Measurements from ENCODE around the gene PCDHB5. TPM values are rescaled to one million over a fixed set of nuclear protein-coding genes. Genes with fewer than 3 reads are reported as not detected.
"Not testable (repeated sequence)": the region's sequence is repeated elsewhere in the genome, so short reads cannot be mapped to it uniquely, and the experiment has no call there.

Gene PCDHB5
- total RNA-seq, 2 donors from 2014 or later = 0.31 to 0.56 TPM

DNA sequence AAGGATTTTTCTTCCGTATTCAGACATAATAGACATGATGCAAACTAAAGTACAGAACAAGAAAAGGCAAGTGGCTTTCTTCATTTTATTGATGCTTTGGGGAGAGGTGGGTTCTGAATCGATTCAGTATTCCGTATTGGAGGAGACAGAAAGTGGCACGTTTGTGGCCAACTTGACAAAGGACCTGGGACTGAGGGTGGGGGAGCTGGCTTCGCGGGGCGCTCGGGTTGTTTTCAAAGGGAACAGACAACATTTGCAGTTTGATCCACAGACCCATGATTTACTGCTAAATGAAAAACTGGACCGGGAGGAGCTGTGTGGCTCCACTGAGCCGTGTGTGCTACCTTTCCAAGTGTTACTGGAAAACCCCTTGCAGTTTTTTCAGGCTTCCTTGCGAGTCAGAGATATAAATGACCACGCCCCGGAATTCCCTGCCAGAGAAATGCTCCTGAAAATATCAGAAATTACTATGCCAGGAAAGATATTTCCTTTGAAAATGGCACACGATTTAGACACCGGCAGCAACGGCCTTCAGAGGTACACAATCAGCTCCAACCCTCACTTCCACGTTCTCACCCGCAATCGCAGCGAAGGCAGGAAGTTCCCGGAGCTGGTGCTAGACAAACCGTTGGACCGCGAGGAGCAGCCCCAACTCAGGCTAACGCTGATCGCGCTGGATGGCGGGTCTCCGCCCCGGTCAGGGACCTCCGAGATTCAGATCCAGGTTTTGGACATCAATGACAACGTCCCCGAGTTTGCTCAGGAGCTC is 15.4 kb downstream of the PCDHB5 start:
- intact Hi-C loops (cut with DNase I, micrococcal nuclease) = no loop called here
- DNase-seq = no peak
- no peak for ATAC-seq

DNA sequence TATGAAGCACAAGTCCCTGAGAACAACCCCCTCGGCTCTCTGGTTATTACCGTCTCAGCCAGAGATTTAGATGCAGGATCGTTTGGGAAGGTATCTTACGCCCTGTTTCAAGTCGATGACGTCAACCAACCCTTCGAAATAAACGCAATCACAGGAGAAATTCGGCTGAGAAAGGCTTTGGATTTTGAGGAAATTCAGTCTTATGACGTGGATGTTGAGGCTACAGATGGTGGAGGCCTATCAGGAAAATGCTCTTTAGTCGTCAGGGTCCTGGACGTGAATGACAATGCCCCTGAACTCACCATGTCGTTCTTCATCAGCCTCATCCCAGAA is 16.0 kb downstream of the PCDHB5 start:
- no peak for DNase-seq
- intact Hi-C loops (cut with DNase I, micrococcal nuclease) = no loop called here

DNA sequence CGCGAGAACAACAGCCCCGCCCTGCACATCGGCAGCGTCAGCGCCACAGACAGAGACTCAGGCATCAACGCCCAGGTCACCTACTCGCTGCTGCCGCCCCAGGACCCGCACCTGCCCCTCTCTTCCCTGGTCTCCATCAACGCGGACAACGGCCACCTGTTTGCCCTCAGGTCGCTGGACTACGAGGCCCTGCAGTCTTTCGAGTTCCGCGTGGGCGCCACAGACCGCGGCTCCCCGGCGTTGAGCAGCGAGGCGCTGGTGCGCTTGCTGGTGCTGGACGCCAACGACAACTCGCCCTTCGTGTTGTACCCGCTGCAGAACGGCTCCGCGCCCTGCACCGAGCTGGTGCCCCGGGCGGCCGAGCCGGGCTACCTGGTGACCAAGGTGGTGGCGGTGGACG is 16.6 kb downstream of the PCDHB5 start:
- intact Hi-C loops (cut with DNase I, micrococcal nuclease); ATAC-seq; DNase-seq: not testable (repeated sequence)

More for the DNA sequence above, 16.0 kb downstream of the PCDHB5 start:
- ATAC-seq = no peak

DNA sequence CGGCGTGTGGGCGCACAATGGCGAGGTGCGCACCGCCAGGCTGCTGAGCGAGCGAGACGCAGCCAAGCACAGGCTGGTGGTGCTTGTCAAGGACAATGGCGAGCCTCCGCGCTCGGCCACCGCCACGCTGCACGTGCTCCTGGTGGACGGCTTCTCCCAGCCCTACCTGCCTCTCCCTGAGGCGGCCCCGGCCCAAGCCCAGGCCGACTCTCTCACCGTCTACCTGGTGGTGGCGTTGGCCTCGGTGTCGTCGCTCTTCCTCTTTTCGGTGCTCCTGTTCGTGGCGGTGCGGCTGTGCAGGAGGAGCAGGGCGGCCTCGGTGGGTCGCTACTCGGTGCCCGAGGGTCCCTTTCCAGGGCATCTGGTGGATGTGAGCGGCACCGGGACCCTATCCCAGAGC is 17.1 kb downstream of the PCDHB5 start:
- ATAC-seq; intact Hi-C loops (cut with DNase I, micrococcal nuclease); DNase-seq: not testable (repeated sequence)

DNA sequence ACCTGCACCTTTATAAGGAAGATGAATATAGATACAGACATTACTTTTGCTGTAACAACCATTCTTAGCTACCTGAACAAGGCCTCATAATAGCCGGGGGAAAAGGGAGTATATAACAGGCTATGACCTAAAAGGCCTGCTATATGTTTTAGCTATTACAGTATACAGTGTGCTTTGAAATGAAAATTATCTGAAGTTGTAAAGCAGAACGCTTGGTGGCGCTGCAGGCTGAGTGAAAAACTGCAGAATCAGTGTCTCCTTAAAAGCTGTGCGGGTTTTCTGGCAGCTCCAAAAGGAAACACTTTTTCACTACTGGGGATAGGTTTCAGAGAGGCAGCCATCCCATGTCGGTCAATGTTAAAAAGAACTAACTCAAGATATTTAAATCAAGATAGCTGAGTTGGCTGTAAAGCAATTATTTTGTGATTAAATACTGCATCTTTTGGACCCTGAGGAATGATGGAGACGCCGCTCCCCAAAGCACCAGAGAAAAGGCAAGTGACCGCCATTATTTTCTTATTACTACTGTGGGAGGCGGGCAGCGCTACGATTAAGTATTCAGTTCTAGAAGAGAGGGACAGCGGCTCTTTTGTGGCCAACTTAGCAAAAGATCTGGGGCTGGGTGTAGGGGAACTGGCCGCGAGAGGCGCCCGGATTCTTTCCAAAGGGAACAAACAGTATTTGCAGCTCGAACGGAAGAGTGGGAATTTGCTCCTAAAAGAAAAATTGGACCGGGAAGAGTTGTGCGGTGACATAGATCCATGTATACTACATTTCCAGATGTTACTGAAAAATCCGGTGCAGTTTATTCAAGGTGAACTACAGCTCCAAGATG is 20.8 kb downstream of the PCDHB5 start:
- ATAC-seq (no peak), DNase-seq (no peak)
- intact Hi-C loops (cut with DNase I, micrococcal nuclease) = no loop called here

DNA sequence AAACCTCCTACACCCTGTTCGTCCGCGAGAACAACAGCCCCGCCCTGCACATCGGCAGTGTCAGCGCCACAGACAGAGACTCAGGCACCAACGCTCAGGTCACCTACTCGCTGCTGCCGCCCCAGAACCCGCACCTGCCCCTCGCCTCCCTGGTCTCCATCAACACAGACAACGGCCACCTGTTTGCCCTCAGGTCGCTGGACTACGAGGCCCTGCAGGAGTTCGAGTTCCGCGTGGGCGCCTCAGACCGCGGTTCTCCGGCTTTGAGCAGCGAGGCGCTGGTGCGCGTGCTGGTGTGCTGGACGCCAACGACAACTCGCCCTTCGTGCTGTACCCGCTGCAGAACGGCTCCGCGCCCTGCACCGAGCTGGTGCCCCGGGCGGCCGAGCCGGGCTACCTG is 22.4 kb downstream of the PCDHB5 start:
- ATAC-seq; DNase-seq; intact Hi-C loops (cut with DNase I, micrococcal nuclease): not testable (repeated sequence)

DNA sequence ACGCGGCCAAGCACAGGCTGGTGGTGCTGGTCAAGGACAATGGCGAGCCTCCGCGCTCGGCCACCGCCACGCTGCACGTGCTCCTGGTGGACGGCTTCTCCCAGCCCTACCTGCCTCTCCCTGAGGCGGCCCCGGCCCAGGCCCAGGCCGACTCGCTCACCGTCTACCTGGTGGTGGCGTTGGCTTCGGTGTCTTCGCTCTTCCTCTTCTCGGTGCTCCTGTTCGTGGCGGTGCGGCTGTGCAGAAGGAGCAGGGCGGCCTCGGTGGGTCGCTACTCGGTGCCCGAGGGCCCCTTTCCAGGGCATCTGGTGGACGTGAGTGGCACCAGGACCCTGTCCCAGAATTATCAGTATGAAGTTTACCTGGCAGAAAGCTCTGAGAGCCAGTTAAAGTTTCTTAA is 22.9 kb downstream of the PCDHB5 start:
- DNase-seq; intact Hi-C loops (cut with DNase I, micrococcal nuclease); ATAC-seq: not testable (repeated sequence)

DNA sequence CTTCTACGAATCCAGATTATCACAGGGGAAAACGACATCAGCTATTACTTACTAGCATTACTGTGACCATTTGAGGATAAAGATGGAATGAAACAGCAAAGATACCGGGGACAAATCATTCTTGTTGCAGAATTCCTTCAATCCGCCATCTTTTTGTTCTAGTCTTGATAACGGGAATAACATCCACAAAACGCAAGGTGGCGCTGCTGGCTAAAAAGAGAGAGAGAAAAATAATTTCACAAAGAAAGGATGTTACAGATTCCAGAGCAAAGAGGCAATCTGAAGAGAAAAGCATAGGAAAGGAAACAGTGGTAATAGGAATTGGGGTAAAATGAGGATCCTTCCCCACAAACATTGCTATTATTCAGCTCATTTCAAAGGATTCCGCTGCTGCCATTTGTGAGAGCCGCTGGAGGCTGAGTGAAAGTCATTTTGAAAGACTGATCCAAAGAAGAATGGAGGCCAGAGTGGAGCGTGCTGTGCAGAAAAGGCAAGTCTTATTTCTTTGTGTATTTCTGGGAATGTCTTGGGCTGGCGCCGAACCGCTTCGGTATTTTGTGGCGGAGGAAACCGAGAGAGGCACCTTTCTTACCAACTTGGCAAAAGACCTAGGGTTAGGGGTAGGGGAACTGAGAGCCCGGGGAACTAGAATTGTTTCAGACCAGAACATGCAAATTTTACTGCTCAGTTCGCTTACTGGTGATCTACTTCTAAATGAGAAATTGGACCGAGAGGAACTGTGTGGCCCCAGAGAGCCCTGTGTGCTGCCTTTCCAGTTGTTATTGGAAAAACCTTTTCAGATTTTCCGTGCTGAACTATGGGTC is 37.6 kb downstream of the PCDHB5 start, which contains the start of gene PCDHB7:
Gene PCDHB7 (plus strand): TSS at position 264 of the 824 bp plus-strand sequence. CDS start 192 bp downstream, at position 456.
- ATAC-seq (no peak), DNase-seq (no peak)
- intact Hi-C loops (cut with DNase I, micrococcal nuclease) = no loop called here

DNA sequence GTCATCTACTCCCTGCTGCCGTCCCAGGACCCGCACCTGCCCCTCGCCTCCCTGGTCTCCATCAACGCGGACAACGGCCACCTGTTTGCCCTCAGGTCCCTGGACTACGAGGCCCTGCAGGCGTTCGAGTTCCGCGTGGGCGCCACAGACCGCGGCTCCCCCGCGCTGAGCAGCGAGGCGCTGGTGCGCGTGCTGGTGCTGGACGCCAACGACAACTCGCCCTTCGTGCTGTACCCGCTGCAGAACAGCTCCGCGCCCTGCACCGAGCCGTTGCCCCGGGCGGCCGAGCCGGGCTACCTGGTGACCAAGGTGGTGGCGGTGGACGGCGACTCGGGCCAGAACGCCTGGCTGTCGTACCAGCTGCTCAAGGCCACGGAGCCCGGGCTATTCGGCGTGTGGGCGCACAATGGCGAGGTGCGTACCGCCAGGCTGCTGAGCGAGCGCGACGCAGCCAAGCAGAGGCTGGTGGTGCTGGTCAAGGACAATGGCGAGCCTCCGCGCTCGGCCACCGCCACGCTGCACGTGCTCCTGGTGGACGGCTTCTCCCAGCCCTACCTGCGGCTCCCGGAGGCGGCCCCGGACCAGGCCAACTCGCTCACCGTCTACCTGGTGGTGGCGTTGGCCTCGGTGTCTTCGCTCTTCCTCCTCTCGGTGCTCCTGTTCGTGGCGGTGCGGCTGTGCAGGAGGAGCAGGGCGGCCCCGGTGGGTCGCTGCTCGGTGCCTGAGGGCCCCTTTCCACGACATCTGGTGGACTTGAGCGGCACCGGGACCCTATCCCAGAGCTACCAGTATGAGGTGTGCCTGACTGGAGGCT is 39.5 kb downstream of the PCDHB5 start:
- DNase-seq; intact Hi-C loops (cut with DNase I, micrococcal nuclease); ATAC-seq: not testable (repeated sequence)

DNA sequence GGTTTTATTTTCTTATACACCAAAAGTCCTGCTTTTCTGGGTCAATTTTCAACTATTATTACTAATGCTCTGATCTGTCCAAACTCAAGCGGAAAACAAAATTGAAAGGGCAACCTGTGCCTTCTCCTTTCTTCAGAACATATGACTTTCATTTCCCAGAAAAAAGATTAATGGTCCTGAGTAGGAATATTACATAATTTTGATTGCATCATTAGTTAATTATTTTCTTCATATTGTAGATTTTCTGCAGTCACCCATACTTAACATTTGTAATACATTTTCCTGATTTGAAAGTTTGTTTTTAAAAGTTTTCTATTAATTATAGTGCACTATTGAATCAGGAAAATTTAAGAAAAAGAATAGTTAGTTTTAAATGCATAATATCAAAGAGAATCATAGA is 40.9 kb downstream of the PCDHB5 start:
- ATAC-seq (no peak), DNase-seq (no peak)
- intact Hi-C loops (cut with DNase I, micrococcal nuclease) = no loop called here

DNA sequence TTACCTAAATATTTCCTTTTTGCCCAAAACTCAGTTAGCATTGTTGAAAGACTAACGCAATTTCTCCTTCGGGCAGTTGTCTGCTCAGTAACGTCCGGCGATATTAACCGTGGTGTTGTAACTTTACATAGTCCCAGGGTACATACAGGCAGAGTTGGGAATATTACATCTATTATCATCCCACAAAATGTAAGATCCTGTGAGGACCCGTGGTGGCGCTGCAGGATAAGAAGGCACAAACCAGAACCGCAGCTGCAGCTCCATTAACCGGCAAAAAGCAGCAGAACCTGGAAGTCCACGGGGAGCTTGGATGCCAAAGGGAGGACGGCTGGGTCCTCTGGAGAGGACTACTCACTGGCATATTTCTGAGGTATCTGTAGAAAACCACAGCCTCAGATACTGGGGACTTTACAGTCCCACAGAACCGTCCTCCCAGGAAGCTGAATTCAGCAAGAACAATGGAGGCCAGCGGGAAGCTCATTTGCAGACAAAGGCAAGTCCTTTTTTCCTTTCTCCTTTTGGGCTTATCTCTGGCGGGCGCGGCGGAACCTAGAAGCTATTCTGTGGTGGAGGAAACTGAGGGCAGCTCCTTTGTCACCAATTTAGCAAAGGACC is 42.7 kb downstream of the PCDHB5 start, which contains the start of gene PCDHB8:
Gene PCDHB8 (plus strand): TSS at position 214 of the 615 bp plus-strand sequence. CDS start 245 bp downstream, at position 459.
- DNase-seq; intact Hi-C loops (cut with DNase I, micrococcal nuclease); ATAC-seq: not testable (repeated sequence)

DNA sequence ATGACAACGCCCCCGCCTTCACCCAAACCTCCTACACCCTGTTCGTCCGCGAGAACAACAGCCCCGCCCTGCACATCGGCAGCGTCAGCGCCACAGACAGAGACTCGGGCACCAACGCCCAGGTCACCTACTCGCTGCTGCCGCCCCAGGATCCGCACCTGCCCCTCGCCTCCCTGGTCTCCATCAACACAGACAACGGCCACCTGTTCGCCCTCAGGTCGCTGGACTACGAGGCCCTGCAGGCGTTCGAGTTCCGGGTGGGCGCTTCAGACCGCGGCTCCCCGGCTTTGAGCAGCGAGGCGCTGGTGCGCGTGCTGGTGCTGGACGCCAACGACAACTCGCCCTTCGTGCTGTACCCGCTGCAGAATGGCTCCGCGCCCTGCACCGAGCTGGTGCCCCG is 44.4 kb downstream of the PCDHB5 start:
- DNase-seq; intact Hi-C loops (cut with DNase I, micrococcal nuclease); ATAC-seq: not testable (repeated sequence)

DNA sequence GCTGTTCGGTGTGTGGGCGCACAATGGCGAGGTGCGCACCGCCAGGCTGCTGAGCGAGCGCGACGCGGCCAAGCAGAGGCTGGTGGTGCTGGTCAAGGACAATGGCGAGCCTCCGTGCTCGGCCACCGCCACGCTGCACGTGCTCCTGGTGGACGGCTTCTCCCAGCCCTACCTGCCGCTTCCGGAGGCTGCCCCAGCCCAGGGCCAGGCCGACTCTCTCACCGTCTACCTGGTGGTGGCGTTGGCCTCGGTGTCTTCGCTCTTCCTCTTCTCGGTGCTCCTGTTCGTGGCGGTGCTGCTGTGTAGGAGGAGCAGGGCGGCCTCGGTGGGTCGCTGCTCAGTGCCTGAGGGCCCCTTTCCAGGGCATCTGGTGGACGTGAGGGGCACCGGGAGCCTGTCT is 44.9 kb downstream of the PCDHB5 start:
- intact Hi-C loops (cut with DNase I, micrococcal nuclease); DNase-seq; ATAC-seq: not testable (repeated sequence)

DNA sequence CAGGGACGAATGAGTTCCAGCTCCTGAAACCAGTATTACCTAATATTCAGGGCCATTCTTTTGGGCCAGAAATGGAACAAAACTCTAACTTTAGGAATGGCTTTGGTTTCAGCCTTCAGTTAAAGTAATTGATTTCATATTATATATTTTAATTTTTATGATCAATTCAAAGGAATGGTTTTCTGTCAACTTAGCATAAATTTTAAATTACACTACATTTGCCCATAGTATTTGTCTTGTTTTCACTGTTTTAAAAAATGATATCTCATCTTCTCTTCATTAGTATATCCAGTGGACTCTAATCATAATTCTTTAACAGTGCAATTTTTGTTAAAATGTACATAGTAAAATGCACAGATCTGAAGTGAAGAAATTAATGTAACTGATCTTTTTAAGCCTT is 45.3 kb downstream of the PCDHB5 start:
- ATAC-seq (no peak), DNase-seq (no peak)
- intact Hi-C loops (cut with DNase I, micrococcal nuclease) = no loop called here

DNA sequence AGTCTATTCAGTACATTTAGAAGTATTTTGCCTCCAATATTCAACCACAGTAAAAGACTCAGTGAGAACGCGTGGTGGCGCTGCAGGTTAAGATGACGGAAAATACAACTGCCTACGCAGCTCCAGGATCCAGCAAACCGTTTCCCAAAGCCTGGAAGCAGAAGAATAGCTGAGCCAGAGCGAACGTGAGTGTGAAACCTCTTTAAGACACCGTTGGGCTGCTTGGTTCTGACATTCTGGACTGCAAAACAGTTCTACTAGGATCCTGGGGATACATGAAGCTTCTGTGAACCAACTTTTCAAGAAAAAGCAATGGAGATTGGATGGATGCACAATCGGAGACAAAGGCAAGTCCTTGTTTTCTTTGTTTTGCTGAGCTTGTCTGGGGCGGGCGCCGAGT is 47.2 kb downstream of the PCDHB5 start, which contains the start of gene PCDHB16:
Gene PCDHB16 (plus strand): TSS at position 140 of the 400 bp plus-strand sequence. CDS start 173 bp downstream, at position 313.
- no peak for ATAC-seq
- no peak for DNase-seq
- intact Hi-C loops (cut with DNase I, micrococcal nuclease) = no loop called here

DNA sequence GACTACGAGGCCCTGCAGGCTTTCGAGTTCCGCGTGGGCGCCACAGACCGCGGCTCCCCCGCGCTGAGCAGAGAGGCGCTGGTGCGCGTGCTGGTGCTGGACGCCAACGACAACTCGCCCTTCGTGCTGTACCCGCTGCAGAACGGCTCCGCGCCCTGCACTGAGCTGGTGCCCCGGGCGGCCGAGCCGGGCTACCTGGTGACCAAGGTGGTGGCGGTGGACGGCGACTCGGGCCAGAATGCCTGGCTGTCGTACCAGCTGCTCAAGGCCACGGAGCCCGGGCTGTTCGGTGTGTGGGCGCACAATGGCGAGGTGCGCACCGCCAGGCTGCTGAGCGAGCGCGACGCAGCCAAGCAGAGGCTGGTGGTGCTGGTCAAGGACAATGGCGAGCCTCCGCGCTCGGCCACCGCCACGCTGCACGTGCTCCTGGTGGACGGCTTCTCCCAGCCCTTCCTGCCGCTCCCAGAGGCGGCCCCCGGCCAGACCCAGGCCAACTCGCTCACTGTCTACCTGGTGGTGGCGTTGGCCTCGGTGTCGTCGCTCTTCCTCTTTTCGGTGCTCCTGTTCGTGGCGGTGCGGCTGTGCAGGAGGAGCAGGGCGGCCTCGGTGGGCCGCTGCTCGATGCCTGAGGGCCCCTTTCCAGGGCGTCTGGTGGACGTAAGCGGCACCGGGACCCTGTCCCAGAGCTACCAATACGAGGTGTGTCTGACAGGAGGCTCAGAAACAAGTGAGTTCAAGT is 49.3 kb downstream of the PCDHB5 start:
- DNase-seq; ATAC-seq; intact Hi-C loops (cut with DNase I, micrococcal nuclease): not testable (repeated sequence)
